Measurements from ENCODE around the gene MED31.

DNA sequence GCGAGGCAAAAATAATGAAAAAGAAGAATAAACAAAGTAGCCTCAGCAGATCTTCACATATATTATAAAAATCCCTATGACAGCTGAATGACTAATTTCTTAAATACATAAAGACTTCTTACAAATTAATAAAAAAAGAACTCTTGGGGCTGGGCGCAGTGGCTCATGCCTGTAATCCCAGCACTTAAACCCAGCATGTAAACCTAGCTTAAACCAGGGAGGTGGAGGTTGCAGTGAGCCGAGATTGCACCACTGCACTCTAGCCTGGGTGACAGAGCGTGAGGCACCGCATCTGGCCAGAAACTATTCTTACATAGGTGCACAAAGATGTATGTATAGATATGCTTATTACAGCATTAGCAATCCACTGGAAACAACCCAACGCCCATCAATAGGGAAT is 27.8 kb upstream of the MED31 start:
- TF ChIP-seq HOXA7 (CRISPR knock-in tag; IDR thresholded peaks at IDR 0.05; ENCODE audit: borderline replicate concordance) = no peak
- no peak for TF ChIP-seq ZNF311 (tag by site-specific recombination; IDR thresholded peaks at IDR 0.05; ENCODE audit: borderline replicate concordance)
- no peak for TF ChIP-seq ZNF23 (tag by site-specific recombination; IDR thresholded peaks at IDR 0.05; ENCODE audit: borderline replicate concordance)
- TF ChIP-seq, protein P1, sequence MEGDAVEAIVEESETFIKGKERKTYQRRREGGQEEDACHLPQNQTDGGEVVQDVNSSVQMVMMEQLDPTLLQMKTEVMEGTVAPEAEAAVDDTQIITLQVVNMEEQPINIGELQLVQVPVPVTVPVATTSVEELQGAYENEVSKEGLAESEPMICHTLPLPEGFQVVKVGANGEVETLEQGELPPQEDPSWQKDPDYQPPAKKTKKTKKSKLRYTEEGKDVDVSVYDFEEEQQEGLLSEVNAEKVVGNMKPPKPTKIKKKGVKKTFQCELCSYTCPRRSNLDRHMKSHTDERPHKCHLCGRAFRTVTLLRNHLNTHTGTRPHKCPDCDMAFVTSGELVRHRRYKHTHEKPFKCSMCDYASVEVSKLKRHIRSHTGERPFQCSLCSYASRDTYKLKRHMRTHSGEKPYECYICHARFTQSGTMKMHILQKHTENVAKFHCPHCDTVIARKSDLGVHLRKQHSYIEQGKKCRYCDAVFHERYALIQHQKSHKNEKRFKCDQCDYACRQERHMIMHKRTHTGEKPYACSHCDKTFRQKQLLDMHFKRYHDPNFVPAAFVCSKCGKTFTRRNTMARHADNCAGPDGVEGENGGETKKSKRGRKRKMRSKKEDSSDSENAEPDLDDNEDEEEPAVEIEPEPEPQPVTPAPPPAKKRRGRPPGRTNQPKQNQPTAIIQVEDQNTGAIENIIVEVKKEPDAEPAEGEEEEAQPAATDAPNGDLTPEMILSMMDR (tag by site-specific recombination; IDR thresholded peaks at IDR 0.05) = no peak
- TF ChIP-seq ZNF239 (tag by site-specific recombination; IDR thresholded peaks at IDR 0.05) = no peak
- TF ChIP-seq ZBTB1 (tag by site-specific recombination; IDR thresholded peaks at IDR 0.05) = no peak
- no peak for TF ChIP-seq ZNF121 (tag by site-specific recombination; IDR thresholded peaks at IDR 0.05)
- TF ChIP-seq ZNF175 (tag by site-specific recombination; IDR thresholded peaks at IDR 0.05) = no peak
- no peak for TF ChIP-seq ZBTB48 (tag by site-specific recombination; IDR thresholded peaks at IDR 0.05)

All from HEK293 (cell line).